ENCODE data around the gene CCSAP.

DNA sequence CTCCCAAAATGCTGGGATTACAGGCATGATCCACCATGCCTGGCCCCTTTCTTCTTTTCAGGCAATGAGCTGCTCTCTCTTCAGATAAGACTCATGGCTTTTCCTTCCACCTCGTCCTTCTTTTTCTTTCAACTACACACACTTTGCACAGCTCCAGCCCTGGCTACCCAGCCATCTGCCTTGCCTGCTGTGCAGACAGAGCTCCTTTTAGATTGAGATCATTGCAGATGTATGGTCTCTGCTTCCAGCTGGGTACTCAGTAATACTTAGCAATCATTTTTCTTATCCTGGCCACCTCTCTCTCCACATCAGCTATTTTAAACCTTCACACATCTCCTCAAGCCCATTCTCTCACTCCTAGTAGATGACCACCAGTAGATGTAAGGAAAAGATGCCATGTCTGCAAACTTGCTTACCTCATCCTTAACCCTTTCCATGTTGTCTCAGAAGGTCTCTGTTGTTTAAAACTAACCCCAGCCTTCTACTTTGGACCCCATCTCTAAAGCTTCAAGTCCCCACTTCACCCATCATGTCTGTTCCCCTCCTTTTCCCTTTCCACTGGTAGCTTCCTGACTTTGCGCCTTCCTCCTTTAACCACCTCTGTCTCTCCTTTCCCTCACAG is 64.6 kb downstream of the CCSAP start:
- TF ChIP-seq POLR2A (IDR thresholded peaks at IDR 0.05) = no peak
- TF ChIP-seq CTCF (IDR thresholded peaks at IDR 0.05) = no peak
- no peak for TF ChIP-seq EP300 (IDR thresholded peaks at IDR 0.05)
